ENCODE results near the gene FMNL2. TPM values are rescaled to one million over a fixed set of nuclear protein-coding genes. Genes with fewer than 3 reads are reported as not detected.

Gene FMNL2
- total RNA-seq, 1 experiment from 2014 or later = 28.1 TPM

DNA sequence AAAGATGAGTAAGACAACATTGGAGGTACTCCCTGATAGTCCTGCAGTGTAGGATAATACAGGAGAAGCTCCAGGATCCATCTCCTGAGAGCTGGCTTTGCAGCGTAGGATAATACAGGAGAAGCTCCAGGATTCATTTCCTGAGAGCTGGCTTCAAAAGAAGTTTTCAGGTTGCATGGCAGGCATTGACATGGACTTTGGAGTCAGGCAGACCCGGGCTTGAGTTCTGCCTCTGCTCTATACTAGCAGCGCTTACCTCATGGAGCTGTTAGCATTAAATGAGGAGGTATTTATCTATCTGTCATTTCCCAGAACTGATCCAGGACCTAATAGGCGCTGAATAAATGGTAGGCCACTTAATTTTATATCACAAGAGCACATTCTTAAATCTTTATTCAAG lies 97.8 kb downstream of the FMNL2 start (continued):
- TF ChIP-seq REST (IDR thresholded peaks at IDR 0.05; ENCODE audit: low read depth) = no peak
- no peak for TF ChIP-seq SIN3A (IDR thresholded peaks at IDR 0.05; ENCODE audit: low read depth)
- no peak for TF ChIP-seq ZNF274 (IDR thresholded peaks at IDR 0.05; ENCODE audit: low read depth, low read length)
- TF ChIP-seq SRF (IDR thresholded peaks at IDR 0.05; ENCODE audit: low read depth) = no peak

- Histone ChIP-seq H3K27ac (ENCODE audit: low read depth, low read length) (no peak overlapping the region), H2AFZ (ENCODE audit: low read depth, low read length, poor library complexity, severe bottlenecking) (no peak overlapping the region), H3K36me3 (ENCODE audit: control insufficient read depth in 1 of 2, insufficient read depth in 2 of 2, low read length in 2 of 2) (no peaks in the 10 kb centered on the region), H3K9me2 (ENCODE audit: insufficient read depth) (no peaks in the 10 kb centered on the region), H3K79me2 (ENCODE audit: insufficient read depth, low read length) (peaks cover 21% of the 10 kb centered on the region), H4K20me1 (ENCODE audit: insufficient read depth) (no peaks in the 10 kb centered on the region), H3K27me3 (ENCODE audit: insufficient read depth, low read length) (no peaks in the 10 kb centered on the region), H3K4me2 (ENCODE audit: low read length) (no peak overlapping the region), H3K9me3 (ENCODE audit: control insufficient read depth in 1 of 2, insufficient read depth in 1 of 2, low read depth in 1 of 2, low read length in 2 of 2) (no peaks in the 10 kb centered on the region), H3K4me3 (replicated peaks in 1 of 2; ENCODE audit: low read depth in 1 of 2, low read length in 2 of 2) (no peak overlapping the region), H3K9ac (ENCODE audit: low read length) (no peak overlapping the region), H3K4me1 (ENCODE audit: control insufficient read depth in 1 of 2, insufficient read depth in 2 of 2, low read length in 2 of 2) (no peaks in the 10 kb centered on the region)
- ATAC-seq (no peak), DNase-seq (ENCODE audit: low read depth, low spot score) (no peak)
- ChIA-PET CTCF (no interaction called here), RAD21 (ENCODE audit: low non-redundant PET in 1 of 2, low total read pairs in 2 of 2, uncharacterized antibody in 2 of 2, unreplicated experiment in 2 of 2) (no interaction called here), POLR2A (no interaction called here)
- intact Hi-C loops (cut with micrococcal nuclease) = no loop called here
- BruUV-seq (replicated peaks) = no TSS peak
- no peak for TF ChIP-seq CTCF (IDR thresholded peaks at IDR 0.05 in 2 of 3, conservative IDR thresholded peaks at IDR 0.05 in 1 of 3; ENCODE audit: borderline replicate concordance in 1 of 3, insufficient read depth in 1 of 3, low read depth in 2 of 3, low read length in 2 of 3)
- TF ChIP-seq ZFX (IDR thresholded peaks at IDR 0.05) = no peak
- TF ChIP-seq SRF (IDR thresholded peaks at IDR 0.05; ENCODE audit: low read depth) = no peak
- no peak for TF ChIP-seq CEBPB (IDR thresholded peaks at IDR 0.05; ENCODE audit: low read depth)
- no peak for TF ChIP-seq EGR1 (IDR thresholded peaks at IDR 0.05; ENCODE audit: low read depth)
- TF ChIP-seq REST (IDR thresholded peaks at IDR 0.05; ENCODE audit: low read depth) = no peak
- no peak for TF ChIP-seq POLR2AphosphoS5 (IDR thresholded peaks at IDR 0.05; ENCODE audit: low read depth, low read length)
- no peak for TF ChIP-seq EZH2phosphoT487 (IDR thresholded peaks at IDR 0.05; ENCODE audit: borderline replicate concordance)
- TF ChIP-seq YY1 (IDR thresholded peaks at IDR 0.05; ENCODE audit: extremely low read depth, insufficient replicate concordance, low read depth, low read length) = no peak
- TF ChIP-seq JUND (IDR thresholded peaks at IDR 0.05) = no peak
- TF ChIP-seq MAX (IDR thresholded peaks at IDR 0.05) = no peak
- no peak for TF ChIP-seq CBX3 (IDR thresholded peaks at IDR 0.05; ENCODE audit: low read depth)
- TF ChIP-seq POLR2A (IDR thresholded peaks at IDR 0.05; ENCODE audit: borderline replicate concordance, extremely low read depth, insufficient read depth, insufficient read length) = no peak
Observed at GRCh38 chr2:152433289-152433688, 98.3 kb downstream of the FMNL2 start.

Data from HCT116 (cell line).